GM19099 (cell line): Measurements from ENCODE around the gene AARSD1.

Source experiments
- POLR2A ChIP-seq: IDR thresholded peaks from 3 replicates; pipeline ENCODE4 v1.6.1; 2011; ENCODE audit warnings: low read depth; ENCODE audit not compliant: insufficient read length; ENCODE audit errors: extremely low read depth

Gene AARSD1, protein sequence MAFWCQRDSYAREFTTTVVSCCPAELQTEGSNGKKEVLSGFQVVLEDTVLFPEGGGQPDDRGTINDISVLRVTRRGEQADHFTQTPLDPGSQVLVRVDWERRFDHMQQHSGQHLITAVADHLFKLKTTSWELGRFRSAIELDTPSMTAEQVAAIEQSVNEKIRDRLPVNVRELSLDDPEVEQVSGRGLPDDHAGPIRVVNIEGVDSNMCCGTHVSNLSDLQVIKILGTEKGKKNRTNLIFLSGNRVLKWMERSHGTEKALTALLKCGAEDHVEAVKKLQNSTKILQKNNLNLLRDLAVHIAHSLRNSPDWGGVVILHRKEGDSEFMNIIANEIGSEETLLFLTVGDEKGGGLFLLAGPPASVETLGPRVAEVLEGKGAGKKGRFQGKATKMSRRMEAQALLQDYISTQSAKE

DNA sequence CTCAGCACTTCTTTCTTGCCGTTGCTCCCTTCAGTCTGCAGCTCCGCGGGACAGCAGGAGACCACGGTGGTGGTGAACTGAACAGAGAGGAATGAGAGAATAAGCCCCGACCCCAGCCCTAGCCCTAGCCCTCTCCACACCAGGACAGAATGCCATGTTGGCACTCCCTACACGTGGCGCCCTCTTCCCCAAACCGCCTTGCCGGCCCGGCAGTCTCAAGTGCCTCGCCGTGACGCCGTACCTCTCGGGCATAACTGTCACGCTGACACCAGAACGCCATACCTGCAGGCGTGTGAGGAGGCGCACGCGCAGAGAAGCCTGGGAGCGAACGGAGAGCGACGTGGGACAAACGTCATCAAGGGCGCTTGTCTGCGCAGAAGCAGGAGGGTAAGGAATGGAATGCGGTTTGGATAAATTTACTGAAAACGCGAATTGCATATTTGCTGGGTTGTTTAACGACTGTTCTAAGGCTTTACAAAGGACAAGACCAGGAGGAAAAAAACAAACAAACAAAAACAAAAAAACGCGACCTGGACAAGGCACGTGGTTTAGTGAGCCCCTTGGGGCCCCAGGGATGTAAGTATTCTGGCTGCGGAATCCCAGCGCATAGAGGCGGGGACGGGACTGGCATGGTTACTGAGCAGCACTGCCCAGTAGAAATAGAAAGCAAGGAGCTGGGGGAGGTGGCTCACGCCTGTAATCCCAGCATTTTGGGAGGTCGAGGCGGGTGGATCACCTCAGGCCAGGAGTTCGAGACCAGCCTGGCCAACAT is at the start of gene AARSD1:
Gene AARSD1, minus strand, starts transcription at position 294 of the 772 bp plus-strand sequence. Its CDS starts 14 bp downstream, at position 280.
- peak; percentile 92 for TF ChIP-seq POLR2A

DNA sequence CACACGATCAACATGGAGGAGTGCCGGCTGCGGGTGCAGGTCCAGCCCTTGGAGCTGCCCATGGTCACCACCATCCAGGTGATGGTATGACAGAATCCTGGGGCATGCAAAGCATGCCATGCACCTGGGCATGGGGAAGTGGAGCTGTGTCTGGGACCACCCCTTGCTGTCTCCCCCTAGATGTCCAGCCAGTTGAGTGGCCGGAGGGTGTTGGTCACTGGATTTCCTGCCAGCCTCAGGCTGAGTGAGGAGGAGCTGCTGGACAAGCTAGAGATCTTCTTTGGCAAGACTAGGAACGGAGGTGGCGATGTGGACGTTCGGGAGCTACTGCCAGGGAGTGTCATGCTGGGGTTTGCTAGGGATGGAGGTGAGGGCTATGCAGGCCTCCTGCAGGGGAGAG is 49.0 kb upstream of the AARSD1 start:
- TF ChIP-seq POLR2A = no peak

DNA sequence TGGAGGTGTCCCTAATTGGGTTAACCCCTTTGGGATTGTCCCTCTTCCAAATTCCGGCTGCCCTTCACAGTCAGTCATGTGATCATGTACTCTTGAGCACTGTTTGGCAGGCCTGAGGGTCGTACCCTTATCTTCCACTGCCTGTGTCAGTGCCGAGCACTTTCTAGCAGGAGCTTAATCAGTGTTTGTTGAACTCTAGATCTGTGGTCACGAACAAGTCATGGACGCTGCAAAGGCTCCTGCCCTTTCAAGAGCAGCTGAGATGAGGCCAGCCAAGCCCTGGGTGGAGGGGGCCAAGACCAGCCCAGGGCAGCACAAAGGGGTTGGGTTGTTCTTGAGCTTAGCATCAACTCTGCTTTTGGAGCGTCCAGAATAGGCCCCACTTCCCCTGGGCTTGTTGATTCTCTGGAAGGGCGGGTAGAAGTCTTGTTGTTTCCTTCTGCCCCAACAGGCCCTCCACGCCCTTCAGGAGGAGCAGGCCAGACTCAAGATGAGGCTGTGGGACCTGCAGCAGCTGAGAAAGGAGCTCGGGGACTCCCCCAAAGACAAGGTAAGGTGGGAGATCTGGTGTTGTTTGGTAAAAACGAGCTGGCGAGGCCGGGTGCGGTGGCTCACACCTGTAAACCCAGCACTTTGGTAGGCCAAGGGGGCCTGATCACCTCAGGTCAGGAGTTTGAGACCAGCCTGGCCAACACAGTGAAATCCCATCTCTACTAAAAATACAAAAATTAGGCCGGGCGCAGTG is 47.6 kb upstream of the AARSD1 start:
- TF ChIP-seq POLR2A = no peak

- TF ChIP-seq POLR2A = no peak
Observed at GRCh38 chr17:43010667-43011308, 46.5 kb upstream of the AARSD1 start.

- TF ChIP-seq POLR2A = peak; percentile 86
Observed at GRCh38 chr17:43006639-43007551, 42.6 kb upstream of the AARSD1 start, which contains the start of gene IFI35. Gene IFI35, plus strand, starts transcription at chr17:43006784. Its CDS starts 164 bp downstream, at chr17:43006948.

DNA sequence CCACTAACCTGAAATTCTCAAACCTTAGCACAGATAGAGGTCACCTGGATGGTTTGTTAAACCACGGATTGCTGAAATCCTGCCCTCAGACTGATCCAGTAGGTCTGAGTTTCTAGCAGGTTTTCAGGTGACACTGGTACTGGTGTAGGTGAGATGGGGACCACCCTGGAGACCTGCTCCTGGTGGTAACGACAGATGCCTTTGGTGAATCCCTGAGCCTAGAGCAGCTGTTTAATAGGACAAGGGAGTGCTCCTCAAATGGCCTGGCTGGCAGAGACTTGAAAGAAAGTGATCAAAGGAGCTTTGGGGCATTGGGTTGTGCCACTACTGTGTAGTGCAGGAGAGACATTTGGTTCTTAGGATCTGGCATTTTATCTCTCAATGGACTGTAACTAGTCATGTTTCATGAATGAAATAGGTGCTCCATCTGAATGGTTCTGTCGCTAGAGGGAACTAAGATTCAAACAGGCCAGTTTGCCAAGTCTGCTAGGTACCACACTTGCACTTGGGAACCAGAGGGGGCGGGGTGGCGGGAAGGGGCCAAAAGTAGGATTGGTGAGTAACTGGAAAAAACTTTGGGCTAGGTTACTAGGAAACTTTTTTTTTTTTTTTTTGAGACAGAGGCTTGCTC is 39.4 kb upstream of the AARSD1 start:
- no peak for TF ChIP-seq POLR2A

DNA sequence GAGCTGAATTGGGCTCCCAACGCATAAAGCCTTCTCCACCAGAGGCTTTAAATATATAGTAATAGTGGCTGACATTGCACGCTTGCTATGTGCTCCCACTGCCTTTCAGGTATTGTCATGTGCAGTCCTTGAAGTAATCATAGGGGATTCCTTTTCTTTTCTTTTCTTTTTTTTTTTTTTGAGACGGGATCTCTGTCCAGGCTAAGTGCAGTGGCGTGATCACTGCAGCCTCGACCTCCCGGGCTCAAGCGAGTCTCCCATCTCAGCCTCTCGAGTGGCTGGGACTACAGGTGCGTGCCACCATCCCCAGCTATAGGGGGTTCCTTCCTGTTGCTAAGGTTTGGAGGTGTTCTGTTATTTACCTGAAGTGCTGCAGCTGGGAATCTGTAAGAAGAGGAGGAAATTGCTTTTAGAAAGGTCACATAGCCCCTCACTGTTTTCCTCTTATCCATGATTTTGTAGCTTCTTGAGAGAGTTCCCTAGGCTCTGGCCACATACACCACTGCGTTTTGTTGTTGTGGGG is 34.8 kb upstream of the AARSD1 start:
- TF ChIP-seq POLR2A = no peak

DNA sequence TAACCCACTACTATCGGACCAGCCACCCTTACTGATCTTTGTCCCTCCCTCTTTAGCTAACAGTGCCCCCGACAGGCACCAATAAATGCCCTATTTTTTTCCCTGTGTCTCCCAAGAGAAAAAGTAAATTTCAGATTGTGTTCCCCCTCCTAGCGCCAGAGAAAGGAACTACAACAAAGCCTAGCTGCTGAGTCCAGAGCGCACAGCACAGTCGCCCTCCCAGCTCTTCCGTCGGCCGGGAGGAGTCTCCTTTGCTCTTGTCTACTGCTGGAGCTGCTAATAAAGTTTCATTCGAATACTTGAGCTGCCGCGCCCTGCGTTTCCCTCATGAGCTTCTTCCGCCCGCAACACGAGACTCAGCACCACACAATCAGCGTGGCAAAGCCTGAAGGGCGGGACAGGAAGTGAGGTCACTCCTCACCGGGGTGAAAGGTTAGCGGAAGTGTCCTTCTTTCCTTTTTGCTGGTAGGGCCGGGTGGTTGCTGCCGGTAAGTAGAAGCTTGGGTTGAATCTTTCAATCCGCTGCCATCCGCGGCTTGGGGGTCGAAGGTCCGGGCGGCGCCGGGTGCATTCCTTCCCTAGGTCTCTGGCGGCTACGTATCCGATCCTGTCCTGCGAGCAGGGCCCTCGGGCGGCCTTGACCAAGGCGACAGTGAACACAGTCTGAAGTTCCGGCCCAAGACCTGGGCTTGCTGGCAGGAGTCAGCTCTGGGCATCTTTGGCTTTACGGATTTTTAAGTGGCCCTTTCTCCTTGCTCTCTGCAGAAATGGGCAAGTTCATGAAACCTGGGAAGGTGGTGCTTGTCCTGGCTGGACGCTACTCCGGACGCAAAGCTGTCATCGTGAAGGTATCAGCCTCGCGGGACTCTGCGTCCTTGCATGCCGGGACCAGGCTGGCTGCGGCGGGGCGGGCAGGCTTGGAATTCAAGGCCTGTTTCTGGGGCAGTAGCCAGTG is 34.0 kb upstream of the AARSD1 start, which contains the start of gene RPL27:
Gene RPL27, plus strand, starts transcription at position 436 of the 955 bp plus-strand sequence. Its CDS starts 332 bp downstream, at position 768.
- TF ChIP-seq POLR2A = peak; percentile 96

- no peak for TF ChIP-seq POLR2A
Observed at GRCh38 chr17:42997390-42997983, 33.2 kb upstream of the AARSD1 start.

DNA sequence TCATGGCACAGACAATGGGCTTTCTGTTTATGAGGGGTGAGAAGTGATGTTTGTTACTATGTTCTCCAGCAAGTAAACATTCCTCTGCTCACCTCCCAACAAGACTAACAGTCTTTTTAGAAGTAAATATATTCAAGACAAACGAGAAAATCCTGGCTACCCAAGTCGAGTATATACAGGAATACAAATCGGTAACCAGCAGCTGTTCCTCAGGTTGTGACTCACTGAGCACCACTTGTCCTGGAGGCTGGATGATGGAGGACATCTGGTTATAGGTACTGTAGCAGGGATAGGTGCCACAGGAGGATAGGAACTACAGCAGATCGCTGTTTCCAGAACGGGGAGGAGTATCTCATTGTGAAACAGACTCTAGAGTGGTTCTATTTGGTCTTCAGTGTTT is 28.6 kb upstream of the AARSD1 start:
- no peak for TF ChIP-seq POLR2A

GRCh38 chr17:42991471-42991870 is 27.2 kb upstream of the AARSD1 start:
- TF ChIP-seq POLR2A = no peak
